ENCODE results near the gene DNLZ. TPM values are rescaled to one million over a fixed set of nuclear protein-coding genes. Genes with fewer than 3 reads are reported as not detected.

The DNLZ gene
- polyA plus RNA-seq, 1 donor from 2014 or later = 23.6 TPM

DNA sequence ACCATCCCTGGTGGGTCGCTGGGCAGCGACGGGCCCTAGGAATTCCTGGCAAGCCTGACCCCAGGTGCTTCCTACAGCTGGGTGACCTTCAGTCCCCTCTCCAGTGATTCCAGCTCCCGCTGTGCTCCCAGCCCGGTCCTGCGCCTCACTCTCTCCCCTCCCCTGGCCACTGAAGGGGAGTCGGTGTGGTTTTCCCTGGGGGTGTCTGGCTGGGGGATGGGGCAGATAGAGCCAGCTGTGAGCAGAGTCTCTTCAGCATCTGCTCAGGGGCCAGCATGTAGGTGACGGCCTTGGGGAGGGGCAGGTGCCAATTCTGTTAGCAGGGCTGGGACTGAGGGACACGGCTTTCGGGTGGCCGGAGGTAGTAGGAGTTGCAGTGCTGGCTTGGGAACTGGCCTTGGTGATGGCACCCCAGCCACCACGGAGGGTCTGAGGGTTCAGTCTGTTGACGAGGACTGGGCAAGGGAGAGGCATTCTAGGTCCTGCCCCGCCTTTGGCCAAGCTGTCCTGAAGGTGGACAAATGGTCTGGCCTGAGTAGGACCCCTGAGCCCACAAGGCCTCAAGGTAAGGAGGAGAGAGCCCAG lies 33.0 kb downstream of the DNLZ start:
- no peak overlapping the region for H3K27ac ChIP-seq (ENCODE audit: low read length)
- H3F3A ChIP-seq (ENCODE audit: insufficient read depth, low read length, poor library complexity, severe bottlenecking) = no peaks in the 10 kb centered on the region
- H3K27me3 ChIP-seq (ENCODE audit: insufficient read depth, low read depth, low read length) = no peaks in the 10 kb centered on the region
- no peaks in the 10 kb centered on the region for H4K20me1 ChIP-seq (ENCODE audit: insufficient read depth)
- no peak overlapping the region for H3K4me2 ChIP-seq (ENCODE audit: low read length)
- no peaks in the 10 kb centered on the region for H3K9me3 ChIP-seq (ENCODE audit: low read length)
- H3K9ac ChIP-seq (ENCODE audit: low read length) = no peak overlapping the region
- H3K36me3 ChIP-seq (ENCODE audit: insufficient read depth, low read length) = no peaks in the 10 kb centered on the region
- H3K4me3 ChIP-seq (ENCODE audit: low read length) = no peak overlapping the region
- H2AFZ ChIP-seq (ENCODE audit: low read depth, low read length) = no peak overlapping the region
- H3K79me2 ChIP-seq (replicated peaks; ENCODE audit: insufficient read depth, low read length) = peaks cover 29% of the 10 kb centered on the region
- TF ChIP-seq EP300 (conservative IDR thresholded peaks at IDR 0.05; ENCODE audit: poor library complexity, severe bottlenecking) (no peak), RAD21 (conservative IDR thresholded peaks at IDR 0.05) (no peak), TAF1 (IDR thresholded peaks at IDR 0.05; ENCODE audit: low read depth) (no peak), MXI1 (conservative IDR thresholded peaks at IDR 0.05; ENCODE audit: poor library complexity, severe bottlenecking) (no peak), POLR2AphosphoS5 (IDR thresholded peaks at IDR 0.05) (no peak), EZH2 (IDR thresholded peaks at IDR 0.05; ENCODE audit: borderline replicate concordance, insufficient read depth, low read length, poor library complexity, severe bottlenecking) (no peak), SMC3 (conservative IDR thresholded peaks at IDR 0.05; ENCODE audit: poor library complexity) (no peak)
- TF ChIP-seq, protein P1, sequence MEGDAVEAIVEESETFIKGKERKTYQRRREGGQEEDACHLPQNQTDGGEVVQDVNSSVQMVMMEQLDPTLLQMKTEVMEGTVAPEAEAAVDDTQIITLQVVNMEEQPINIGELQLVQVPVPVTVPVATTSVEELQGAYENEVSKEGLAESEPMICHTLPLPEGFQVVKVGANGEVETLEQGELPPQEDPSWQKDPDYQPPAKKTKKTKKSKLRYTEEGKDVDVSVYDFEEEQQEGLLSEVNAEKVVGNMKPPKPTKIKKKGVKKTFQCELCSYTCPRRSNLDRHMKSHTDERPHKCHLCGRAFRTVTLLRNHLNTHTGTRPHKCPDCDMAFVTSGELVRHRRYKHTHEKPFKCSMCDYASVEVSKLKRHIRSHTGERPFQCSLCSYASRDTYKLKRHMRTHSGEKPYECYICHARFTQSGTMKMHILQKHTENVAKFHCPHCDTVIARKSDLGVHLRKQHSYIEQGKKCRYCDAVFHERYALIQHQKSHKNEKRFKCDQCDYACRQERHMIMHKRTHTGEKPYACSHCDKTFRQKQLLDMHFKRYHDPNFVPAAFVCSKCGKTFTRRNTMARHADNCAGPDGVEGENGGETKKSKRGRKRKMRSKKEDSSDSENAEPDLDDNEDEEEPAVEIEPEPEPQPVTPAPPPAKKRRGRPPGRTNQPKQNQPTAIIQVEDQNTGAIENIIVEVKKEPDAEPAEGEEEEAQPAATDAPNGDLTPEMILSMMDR (IDR thresholded peaks at IDR 0.05; ENCODE audit: poor library complexity, severe bottlenecking) = no peak
- TF ChIP-seq, protein P2, sequence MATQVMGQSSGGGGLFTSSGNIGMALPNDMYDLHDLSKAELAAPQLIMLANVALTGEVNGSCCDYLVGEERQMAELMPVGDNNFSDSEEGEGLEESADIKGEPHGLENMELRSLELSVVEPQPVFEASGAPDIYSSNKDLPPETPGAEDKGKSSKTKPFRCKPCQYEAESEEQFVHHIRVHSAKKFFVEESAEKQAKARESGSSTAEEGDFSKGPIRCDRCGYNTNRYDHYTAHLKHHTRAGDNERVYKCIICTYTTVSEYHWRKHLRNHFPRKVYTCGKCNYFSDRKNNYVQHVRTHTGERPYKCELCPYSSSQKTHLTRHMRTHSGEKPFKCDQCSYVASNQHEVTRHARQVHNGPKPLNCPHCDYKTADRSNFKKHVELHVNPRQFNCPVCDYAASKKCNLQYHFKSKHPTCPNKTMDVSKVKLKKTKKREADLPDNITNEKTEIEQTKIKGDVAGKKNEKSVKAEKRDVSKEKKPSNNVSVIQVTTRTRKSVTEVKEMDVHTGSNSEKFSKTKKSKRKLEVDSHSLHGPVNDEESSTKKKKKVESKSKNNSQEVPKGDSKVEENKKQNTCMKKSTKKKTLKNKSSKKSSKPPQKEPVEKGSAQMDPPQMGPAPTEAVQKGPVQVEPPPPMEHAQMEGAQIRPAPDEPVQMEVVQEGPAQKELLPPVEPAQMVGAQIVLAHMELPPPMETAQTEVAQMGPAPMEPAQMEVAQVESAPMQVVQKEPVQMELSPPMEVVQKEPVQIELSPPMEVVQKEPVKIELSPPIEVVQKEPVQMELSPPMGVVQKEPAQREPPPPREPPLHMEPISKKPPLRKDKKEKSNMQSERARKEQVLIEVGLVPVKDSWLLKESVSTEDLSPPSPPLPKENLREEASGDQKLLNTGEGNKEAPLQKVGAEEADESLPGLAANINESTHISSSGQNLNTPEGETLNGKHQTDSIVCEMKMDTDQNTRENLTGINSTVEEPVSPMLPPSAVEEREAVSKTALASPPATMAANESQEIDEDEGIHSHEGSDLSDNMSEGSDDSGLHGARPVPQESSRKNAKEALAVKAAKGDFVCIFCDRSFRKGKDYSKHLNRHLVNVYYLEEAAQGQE (IDR thresholded peaks at IDR 0.05; ENCODE audit: borderline replicate concordance) = no peak
- H3K9me2 ChIP-seq (ENCODE audit: insufficient read depth, low read length) = no peaks in the 10 kb centered on the region

DNA sequence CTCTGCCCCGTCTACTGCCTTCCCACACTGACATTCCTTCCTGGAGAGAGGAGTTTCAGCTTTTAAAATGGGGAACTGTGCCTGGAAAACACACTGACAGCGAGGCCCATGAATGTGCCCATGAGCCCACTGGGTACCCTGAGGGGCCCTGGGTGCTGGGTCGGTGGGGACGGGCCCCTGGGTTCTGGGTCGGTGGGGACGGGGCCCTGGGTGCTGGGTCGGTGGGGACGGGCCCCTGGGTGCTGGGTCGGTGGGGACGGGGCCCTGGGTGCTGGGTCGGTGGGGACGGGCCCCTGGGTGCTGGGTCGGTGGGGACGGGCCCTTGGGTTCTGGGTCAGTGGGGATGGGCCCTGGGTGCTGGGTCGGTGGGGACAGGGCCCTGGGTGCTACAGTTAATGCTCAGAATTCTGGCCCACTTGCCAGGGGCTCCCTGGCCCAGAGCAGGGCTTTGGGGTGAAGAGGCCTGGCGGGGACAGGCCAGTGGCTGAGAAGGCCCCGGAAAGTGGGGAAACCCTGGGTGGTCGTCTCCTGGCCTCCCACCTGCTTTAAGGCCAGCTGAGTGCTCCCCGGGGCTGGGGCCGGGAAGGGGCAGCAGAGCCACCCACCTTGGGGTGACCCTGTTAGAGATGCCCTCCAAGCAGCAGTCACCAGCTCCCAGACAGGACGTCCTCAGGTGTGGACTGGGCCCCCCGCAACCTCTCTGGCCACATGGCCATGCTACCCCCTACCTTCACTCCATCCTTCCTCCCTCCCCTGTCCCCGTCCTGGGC lies 33.7 kb downstream of the DNLZ start:
- H3K79me2 ChIP-seq (replicated peaks; ENCODE audit: insufficient read depth, low read length) = peaks cover 29% of the 10 kb centered on the region

More for the DNA sequence above, 33.7 kb downstream of the DNLZ start:
- no peak overlapping the region for H3K27ac ChIP-seq (ENCODE audit: low read length)
- H3K27me3 ChIP-seq (ENCODE audit: insufficient read depth, low read depth, low read length) = no peaks in the 10 kb centered on the region
- H2AFZ ChIP-seq (ENCODE audit: low read depth, low read length) = no peak overlapping the region
- H4K20me1 ChIP-seq (ENCODE audit: insufficient read depth) = no peaks in the 10 kb centered on the region
- peak overlapping the region; percentile 94 for H3K9ac ChIP-seq (ENCODE audit: low read length)
- TF ChIP-seq EZH2 (IDR thresholded peaks at IDR 0.05; ENCODE audit: borderline replicate concordance, insufficient read depth, low read length, poor library complexity, severe bottlenecking) (no peak), MXI1 (conservative IDR thresholded peaks at IDR 0.05; ENCODE audit: poor library complexity, severe bottlenecking) (no peak), RAD21 (conservative IDR thresholded peaks at IDR 0.05) (no peak), POLR2AphosphoS5 (IDR thresholded peaks at IDR 0.05) (no peak)
- TF ChIP-seq, protein P2 (IDR thresholded peaks at IDR 0.05; ENCODE audit: borderline replicate concordance) = no peak
- H3K9me3 ChIP-seq (ENCODE audit: low read length) = no peaks in the 10 kb centered on the region
- no peak overlapping the region for H3K4me2 ChIP-seq (ENCODE audit: low read length)
- H3K4me3 ChIP-seq (ENCODE audit: low read length) = peak overlapping the region; percentile 96
- H3K9me2 ChIP-seq (ENCODE audit: insufficient read depth, low read length) = no peaks in the 10 kb centered on the region
- H3F3A ChIP-seq (ENCODE audit: insufficient read depth, low read length, poor library complexity, severe bottlenecking) = no peaks in the 10 kb centered on the region
- no peaks in the 10 kb centered on the region for H3K36me3 ChIP-seq (ENCODE audit: insufficient read depth, low read length)

Measured in neural cell (in vitro differentiated cells).